SK-N-SH treated with all-trans-retinoic acid at 6 μM for 48 hours (cell line): Measurements from ENCODE around the gene ZBTB5.

ENCODE experiments used
- ATAC-seq: fragments of 200-7000 bp; cut with Tn5 transposase; 3 replicates; pipeline ENCODE4 v1.9.1; 2020; ENCODE audit warnings: mild to moderate bottlenecking, moderate library complexity
- ARNTL ChIP-seq: fragments of 450-650 bp; formaldehyde crosslinking; IDR thresholded peaks from 2 replicates; pipeline ENCODE4 v1.5.0; 2020; ENCODE audit warnings: low read depth, mild to moderate bottlenecking, moderate library complexity, borderline replicate concordance
- BACH2 ChIP-seq: fragments of 250-450 bp; sonication (Bioruptor Pico); IDR thresholded peaks from 2 replicates; pipeline ENCODE4 v1.9.0; 2021; ENCODE audit warnings: mild to moderate bottlenecking, borderline replicate concordance
- CSDC2 ChIP-seq: fragments of 250-450 bp; sonication (Bioruptor Pico); IDR thresholded peaks from 2 replicates; pipeline ENCODE4 v1.5.0; 2020; ENCODE audit warnings: mild to moderate bottlenecking, moderate library complexity
- ESRRG ChIP-seq: fragments of 250-450 bp; sonication (Bioruptor Pico); IDR thresholded peaks from 2 replicates; pipeline ENCODE4 v1.6.1; 2021; ENCODE audit warnings: mild to moderate bottlenecking
- GLIS3 ChIP-seq: fragments of 250-450 bp; sonication (Bioruptor Pico); IDR thresholded peaks from 2 replicates; pipeline ENCODE4 v1.5.0; 2020; ENCODE audit warnings: mild to moderate bottlenecking, moderate library complexity
- OSR1 ChIP-seq: fragments of 250-450 bp; sonication (Bioruptor Pico); IDR thresholded peaks from 2 replicates; pipeline ENCODE4 v1.8.0; 2022; ENCODE audit warnings: moderate library complexity, mild to moderate bottlenecking, inconsistent platforms
- PPARA ChIP-seq: fragments of 250-450 bp; sonication (Bioruptor Pico); IDR thresholded peaks from 2 replicates; pipeline ENCODE4 v1.5.0; 2020; ENCODE audit warnings: mild to moderate bottlenecking, borderline replicate concordance
- RARB ChIP-seq: fragments of 250-450 bp; sonication (Bioruptor Pico); IDR thresholded peaks from 2 replicates; pipeline ENCODE4 v1.8.0; 2021; ENCODE audit warnings: mild to moderate bottlenecking, moderate library complexity
- SNAI2 ChIP-seq: fragments of 250-450 bp; sonication (Bioruptor Pico); IDR thresholded peaks from 2 replicates; pipeline ENCODE4 v1.5.0; 2020; ENCODE audit warnings: mild to moderate bottlenecking, moderate library complexity
- TCF4 ChIP-seq: fragments of 250-450 bp; sonication (Bioruptor Pico); IDR thresholded peaks from 2 replicates; pipeline ENCODE4 v1.8.0; 2021; ENCODE audit warnings: mild to moderate bottlenecking, moderate library complexity, borderline replicate concordance
- ZC3H10 ChIP-seq: fragments of 250-450 bp; sonication (Bioruptor Pico); IDR thresholded peaks from 2 replicates; pipeline ENCODE4 v1.5.1; 2021; ENCODE audit warnings: mild to moderate bottlenecking, moderate library complexity
- ZFP3 ChIP-seq: fragments of 250-450 bp; sonication (Bioruptor Pico); IDR thresholded peaks from 2 replicates; pipeline ENCODE4 v1.5.0; 2020; ENCODE audit warnings: mild to moderate bottlenecking, moderate library complexity
- ZFP30 ChIP-seq: fragments of 450-650 bp; formaldehyde crosslinking; IDR thresholded peaks from 2 replicates; pipeline ENCODE4 v1.5.0; 2022; ENCODE audit warnings: mild to moderate bottlenecking, moderate library complexity
- ZNF70 ChIP-seq: fragments of 450-650 bp; formaldehyde crosslinking; IDR thresholded peaks from 2 replicates; pipeline ENCODE4 v1.5.0; 2020; ENCODE audit warnings: mild to moderate bottlenecking, moderate library complexity
- ZNF8 ChIP-seq: fragments of 450-650 bp; formaldehyde crosslinking; IDR thresholded peaks from 2 replicates; pipeline ENCODE4 v1.5.0; 2020; ENCODE audit warnings: mild to moderate bottlenecking, moderate library complexity
- TF ChIP-seq, protein P1 (sequence below): fragments of 250-450 bp; sonication (Bioruptor Pico); IDR thresholded peaks from 2 replicates; pipeline ENCODE4 v1.5.1; 2020; ENCODE audit warnings: low read depth, mild to moderate bottlenecking, moderate library complexity
- TF ChIP-seq, protein P2 (sequence below): fragments of 250-450 bp; sonication (Bioruptor Pico); IDR thresholded peaks from 2 replicates; pipeline ENCODE4 v1.5.0; 2020; ENCODE audit warnings: mild to moderate bottlenecking, moderate library complexity
- TF ChIP-seq, protein P3 (sequence below): fragments of 250-450 bp; sonication (Bioruptor Pico); IDR thresholded peaks from 2 replicates; pipeline ENCODE4 v1.5.1; 2021; ENCODE audit warnings: mild to moderate bottlenecking, moderate library complexity
- TF ChIP-seq, protein P4 (sequence below): fragments of 250-450 bp; sonication (Bioruptor Pico); IDR thresholded peaks from 2 replicates; pipeline ENCODE4 v1.8.0; 2020; ENCODE audit warnings: mild to moderate bottlenecking, moderate library complexity, borderline replicate concordance

ZBTB5 gene

DNA sequence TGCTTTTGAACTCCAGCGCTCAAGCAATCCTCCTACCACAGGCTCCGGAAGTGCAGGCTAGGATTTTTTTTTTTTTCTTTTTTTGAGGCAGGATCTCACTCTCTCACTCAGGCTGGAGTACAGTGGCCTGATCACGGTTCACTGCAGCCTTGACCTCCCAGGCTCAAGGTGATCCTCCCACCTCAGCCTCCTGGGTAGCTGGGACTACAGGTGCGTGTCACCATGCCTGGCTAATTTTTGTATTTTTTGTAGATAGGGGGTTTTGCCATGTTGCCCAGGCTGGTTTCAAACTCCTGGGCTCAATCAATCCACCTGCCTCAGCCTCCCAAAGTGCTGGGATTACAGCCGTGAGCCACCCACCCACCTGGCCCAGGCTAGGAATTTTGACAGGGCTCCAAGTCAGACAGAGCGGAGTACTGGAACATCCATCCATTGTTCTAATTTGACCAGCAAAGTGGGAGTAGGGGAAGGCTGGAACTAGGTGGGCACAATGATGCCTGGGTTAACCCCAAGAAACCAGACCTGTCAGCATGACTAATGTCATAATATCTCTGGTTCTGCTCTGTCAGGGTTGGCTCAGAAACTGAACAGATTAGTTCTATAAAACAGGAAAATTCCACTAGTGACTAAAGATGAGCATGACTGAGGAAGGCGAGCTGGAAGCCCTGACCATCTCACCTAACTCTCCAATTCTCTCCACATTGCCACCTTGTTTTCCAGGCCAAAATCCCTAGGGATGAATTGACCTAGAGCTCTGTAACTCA lies 9.2 kb downstream of the ZBTB5 start:
- no peak for ATAC-seq
- TF ChIP-seq ARNTL (CRISPR knock-in tag), result no peak
- TF ChIP-seq SNAI2 (CRISPR knock-in tag), result no peak
- TF ChIP-seq ZNF8 (CRISPR knock-in tag), result no peak
- TF ChIP-seq RARB (CRISPR knock-in tag), result no peak
- TF ChIP-seq PPARA (CRISPR knock-in tag), result no peak
- no peak for TF ChIP-seq ZFP30 (CRISPR knock-in tag)
- TF ChIP-seq, protein P1, sequence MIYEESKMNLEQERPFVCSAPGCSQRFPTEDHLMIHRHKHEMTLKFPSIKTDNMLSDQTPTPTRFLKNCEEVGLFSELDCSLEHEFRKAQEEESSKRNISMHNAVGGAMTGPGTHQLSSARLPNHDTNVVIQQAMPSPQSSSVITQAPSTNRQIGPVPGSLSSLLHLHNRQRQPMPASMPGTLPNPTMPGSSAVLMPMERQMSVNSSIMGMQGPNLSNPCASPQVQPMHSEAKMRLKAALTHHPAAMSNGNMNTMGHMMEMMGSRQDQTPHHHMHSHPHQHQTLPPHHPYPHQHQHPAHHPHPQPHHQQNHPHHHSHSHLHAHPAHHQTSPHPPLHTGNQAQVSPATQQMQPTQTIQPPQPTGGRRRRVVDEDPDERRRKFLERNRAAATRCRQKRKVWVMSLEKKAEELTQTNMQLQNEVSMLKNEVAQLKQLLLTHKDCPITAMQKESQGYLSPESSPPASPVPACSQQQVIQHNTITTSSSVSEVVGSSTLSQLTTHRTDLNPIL (CRISPR knock-in tag), result no peak
- no peak for TF ChIP-seq BACH2 (CRISPR knock-in tag)
- no peak for TF ChIP-seq OSR1 (CRISPR knock-in tag)
- TF ChIP-seq, all 23 proteins: peak for 0

DNA sequence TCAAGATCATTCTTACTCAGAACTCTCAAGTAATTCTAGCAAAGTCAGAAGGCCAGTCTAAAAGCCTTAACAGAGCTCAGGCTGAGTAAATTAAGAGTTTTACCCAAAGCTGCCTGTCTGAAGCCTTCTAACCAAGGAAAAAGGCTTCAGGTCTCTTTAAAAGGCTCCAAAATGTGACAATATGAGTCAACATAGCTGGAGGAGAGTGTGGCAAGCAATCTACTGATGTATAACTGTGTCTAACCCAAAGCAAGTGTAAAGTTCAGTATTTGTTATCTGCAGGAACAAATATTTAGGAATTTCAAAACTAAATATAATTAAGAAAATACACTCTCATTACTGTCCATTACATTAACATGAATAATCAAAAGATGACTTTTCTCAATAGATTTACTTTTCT lies 11.0 kb downstream of the ZBTB5 start:
- no peak for ATAC-seq
- TF ChIP-seq CSDC2 (CRISPR knock-in tag) (no peak), ARNTL (CRISPR knock-in tag) (no peak), ESRRG (CRISPR knock-in tag) (no peak), ZC3H10 (CRISPR knock-in tag) (no peak), ZNF70 (CRISPR knock-in tag) (no peak), OSR1 (CRISPR knock-in tag) (no peak), BACH2 (CRISPR knock-in tag) (no peak), PPARA (CRISPR knock-in tag) (no peak), RARB (CRISPR knock-in tag) (no peak)

DNA sequence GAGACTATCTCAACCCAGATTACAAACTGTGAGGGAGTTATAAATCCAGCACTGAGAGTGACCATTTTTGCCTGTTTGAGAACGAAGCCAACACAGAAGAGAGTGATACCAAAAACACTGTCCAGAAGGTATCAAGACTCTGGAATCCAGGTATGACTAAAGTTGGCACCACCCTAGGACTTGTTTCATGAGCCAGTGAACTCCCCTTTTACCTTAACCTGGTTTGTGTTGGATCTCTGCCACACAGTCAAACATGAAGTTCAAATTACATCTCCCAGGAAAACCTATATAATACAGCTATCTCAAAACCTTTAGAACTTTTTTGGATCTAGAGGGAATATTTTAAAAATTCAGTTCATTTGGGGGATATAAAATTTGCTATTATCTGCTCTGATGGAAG lies 11.4 kb downstream of the ZBTB5 start:
- ATAC-seq, result no peak
- no peak for TF ChIP-seq ZNF8 (CRISPR knock-in tag)
- TF ChIP-seq, protein P1 (CRISPR knock-in tag), result no peak
- no peak for TF ChIP-seq ARNTL (CRISPR knock-in tag)
- TF ChIP-seq TCF4, result no peak
- TF ChIP-seq, protein P2, sequence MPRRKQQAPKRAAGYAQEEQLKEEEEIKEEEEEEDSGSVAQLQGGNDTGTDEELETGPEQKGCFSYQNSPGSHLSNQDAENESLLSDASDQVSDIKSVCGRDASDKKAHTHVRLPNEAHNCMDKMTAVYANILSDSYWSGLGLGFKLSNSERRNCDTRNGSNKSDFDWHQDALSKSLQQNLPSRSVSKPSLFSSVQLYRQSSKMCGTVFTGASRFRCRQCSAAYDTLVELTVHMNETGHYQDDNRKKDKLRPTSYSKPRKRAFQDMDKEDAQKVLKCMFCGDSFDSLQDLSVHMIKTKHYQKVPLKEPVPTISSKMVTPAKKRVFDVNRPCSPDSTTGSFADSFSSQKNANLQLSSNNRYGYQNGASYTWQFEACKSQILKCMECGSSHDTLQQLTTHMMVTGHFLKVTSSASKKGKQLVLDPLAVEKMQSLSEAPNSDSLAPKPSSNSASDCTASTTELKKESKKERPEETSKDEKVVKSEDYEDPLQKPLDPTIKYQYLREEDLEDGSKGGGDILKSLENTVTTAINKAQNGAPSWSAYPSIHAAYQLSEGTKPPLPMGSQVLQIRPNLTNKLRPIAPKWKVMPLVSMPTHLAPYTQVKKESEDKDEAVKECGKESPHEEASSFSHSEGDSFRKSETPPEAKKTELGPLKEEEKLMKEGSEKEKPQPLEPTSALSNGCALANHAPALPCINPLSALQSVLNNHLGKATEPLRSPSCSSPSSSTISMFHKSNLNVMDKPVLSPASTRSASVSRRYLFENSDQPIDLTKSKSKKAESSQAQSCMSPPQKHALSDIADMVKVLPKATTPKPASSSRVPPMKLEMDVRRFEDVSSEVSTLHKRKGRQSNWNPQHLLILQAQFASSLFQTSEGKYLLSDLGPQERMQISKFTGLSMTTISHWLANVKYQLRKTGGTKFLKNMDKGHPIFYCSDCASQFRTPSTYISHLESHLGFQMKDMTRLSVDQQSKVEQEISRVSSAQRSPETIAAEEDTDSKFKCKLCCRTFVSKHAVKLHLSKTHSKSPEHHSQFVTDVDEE (CRISPR knock-in tag), result no peak
- no peak for TF ChIP-seq RARB (CRISPR knock-in tag)
- no peak for TF ChIP-seq GLIS3 (CRISPR knock-in tag)
- TF ChIP-seq BACH2 (CRISPR knock-in tag), result no peak
- TF ChIP-seq ZFP3 (CRISPR knock-in tag), result no peak
- TF ChIP-seq, protein P3, sequence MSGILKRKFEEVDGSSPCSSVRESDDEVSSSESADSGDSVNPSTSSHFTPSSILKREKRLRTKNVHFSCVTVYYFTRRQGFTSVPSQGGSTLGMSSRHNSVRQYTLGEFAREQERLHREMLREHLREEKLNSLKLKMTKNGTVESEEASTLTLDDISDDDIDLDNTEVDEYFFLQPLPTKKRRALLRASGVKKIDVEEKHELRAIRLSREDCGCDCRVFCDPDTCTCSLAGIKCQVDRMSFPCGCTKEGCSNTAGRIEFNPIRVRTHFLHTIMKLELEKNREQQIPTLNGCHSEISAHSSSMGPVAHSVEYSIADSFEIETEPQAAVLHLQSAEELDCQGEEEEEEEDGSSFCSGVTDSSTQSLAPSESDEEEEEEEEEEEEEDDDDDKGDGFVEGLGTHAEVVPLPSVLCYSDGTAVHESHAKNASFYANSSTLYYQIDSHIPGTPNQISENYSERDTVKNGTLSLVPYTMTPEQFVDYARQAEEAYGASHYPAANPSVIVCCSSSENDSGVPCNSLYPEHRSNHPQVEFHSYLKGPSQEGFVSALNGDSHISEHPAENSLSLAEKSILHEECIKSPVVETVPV, result no peak
- TF ChIP-seq, protein P4, sequence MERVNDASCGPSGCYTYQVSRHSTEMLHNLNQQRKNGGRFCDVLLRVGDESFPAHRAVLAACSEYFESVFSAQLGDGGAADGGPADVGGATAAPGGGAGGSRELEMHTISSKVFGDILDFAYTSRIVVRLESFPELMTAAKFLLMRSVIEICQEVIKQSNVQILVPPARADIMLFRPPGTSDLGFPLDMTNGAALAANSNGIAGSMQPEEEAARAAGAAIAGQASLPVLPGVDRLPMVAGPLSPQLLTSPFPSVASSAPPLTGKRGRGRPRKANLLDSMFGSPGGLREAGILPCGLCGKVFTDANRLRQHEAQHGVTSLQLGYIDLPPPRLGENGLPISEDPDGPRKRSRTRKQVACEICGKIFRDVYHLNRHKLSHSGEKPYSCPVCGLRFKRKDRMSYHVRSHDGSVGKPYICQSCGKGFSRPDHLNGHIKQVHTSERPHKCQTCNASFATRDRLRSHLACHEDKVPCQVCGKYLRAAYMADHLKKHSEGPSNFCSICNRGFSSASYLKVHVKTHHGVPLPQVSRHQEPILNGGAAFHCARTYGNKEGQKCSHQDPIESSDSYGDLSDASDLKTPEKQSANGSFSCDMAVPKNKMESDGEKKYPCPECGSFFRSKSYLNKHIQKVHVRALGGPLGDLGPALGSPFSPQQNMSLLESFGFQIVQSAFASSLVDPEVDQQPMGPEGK (CRISPR knock-in tag), result no peak
- no peak for TF ChIP-seq PPARA (CRISPR knock-in tag)
- no peak for TF ChIP-seq ZFP30 (CRISPR knock-in tag)
- TF ChIP-seq OSR1 (CRISPR knock-in tag), result no peak
